ENCODE results near the gene RNF34.

The RNF34 gene

DNA sequence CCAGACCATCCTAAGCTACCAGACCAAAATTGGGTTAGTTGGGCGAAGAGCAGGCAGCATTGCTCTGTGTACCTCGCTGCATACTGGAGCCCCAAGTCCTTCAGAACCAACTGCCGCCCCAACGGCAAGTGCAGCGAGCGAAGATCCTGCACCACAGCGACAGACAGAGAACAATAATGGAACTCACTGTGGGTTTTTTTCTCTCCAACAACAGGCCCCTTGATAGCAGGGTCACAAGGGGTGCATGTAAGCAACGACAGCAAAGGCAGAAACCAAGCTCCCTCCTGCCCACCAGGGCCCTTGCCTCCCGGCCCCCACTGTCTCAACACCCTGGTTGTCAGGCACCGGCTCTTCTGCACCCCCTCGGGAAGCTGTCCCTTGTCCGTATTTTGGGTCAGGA lies 39.0 kb downstream of the RNF34 start:
- DNase-seq (ENCODE audit: low spot score) = no peak

DNA sequence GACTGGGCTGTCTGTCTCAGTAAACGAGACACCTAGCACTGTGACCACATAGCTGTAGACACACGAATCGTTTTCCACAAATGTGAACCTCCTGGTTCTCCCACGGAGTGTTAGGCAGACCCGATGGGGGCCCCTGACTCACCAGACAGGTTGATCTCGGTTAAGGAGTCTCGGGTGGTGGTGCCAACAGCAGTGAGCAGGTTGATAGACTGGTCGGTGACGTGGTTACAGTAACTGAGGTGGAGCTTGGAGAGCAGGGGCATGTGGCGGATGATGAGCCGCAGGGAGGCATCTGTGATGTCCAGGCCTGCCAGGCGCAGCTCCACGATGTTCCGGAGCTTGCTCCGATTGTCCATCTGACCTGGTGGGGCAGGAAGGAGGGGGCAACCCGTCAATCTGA lies 39.8 kb downstream of the RNF34 start:
- DNase-seq (ENCODE audit: low spot score) = no peak

- no peak for DNase-seq (ENCODE audit: low spot score)
Measured at GRCh38 chr12:121440768-121441167, 40.9 kb downstream of the RNF34 start.

- DNase-seq (ENCODE audit: low spot score) = no peak
Measured at GRCh38 chr12:121441555-121441954, 41.6 kb downstream of the RNF34 start.

DNA sequence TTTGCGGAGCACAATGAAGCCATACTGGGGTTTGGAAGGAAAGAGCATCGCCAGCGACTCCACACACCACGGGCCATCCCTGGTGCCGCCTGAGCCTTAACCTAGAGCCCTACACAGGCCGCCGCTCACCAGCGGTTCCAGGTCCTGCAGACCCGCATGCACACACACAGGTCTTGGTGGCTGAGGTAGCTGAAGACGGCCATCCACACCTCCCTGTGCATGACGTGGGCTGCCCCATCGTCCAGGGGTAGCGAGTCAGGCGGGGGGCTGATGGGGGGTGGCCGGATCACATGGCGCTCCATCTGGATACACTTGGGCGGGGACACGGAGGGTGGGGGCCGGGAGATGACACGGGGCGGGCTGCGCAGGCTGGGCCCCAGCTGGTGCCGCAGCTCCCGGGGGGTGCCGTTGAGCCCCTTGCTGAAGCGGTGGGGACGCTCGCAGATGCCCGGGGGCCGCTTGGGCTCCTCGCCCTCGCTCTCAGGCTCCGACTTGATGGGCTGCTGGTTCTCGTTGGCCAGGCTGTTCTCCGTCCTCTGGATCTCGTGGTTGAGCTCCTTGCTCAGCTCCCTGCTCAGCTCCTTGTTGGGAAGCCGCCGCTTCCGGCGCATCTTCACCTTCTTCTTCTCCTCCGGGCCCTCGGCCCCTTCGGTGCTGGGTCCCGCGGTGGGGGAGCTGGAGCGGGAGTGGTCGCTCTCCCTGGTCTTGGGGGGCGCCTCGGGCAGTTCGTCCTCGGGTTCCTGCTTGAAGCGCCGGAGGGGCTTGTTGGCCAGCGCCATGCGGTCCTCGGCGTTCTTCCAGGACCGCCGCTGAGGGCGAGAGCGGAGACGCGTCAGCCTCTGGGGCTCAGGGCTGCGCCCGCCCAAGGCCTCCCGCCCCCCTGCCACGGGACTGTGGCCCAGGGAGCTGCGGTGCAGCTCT lies 42.4 kb downstream of the RNF34 start:
- no peak for DNase-seq (ENCODE audit: low spot score)

DNA sequence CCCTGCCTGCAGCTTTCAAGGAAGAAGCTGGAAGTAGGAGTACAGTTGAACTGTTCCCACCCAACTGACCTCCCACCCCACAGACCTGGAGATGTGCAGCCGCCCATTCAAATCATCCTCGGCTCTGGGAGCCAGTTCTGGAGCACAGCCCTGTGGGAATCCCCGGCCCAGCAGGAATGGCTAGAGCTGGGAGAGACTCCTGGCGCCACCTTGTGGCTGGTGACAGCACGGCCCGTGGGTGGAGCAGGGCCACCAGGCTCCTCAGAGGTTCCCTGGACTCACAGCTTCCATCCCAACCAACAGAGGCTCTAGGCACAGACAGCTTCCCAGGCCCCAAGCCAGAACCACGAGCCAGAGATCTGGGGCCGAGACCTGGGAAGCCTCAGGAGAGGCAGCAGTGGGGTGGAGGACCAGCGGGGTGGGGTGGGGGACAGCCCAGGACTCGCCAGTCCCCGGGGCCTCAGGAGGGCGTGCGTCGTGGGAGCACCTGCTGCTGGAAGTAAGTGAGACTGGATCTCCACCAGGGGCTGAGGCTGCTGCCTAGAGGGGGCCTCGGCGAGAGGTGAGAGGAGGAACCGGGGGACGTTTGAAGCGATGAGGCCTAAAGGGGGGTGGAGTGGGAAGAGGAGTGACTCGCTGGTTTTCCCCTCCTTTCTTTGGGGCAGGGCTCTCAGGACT lies 43.4 kb downstream of the RNF34 start:
- peak; percentile 97 for DNase-seq (ENCODE audit: low spot score)

- DNase-seq (ENCODE audit: low spot score) = peak; percentile 44
Measured at GRCh38 chr12:121443911-121444841, 44.3 kb downstream of the RNF34 start.

- no peak for DNase-seq (ENCODE audit: low spot score)
Measured at GRCh38 chr12:121444842-121445202, 44.9 kb downstream of the RNF34 start.

GRCh38 chr12:121446750-121447149 lies 46.8 kb downstream of the RNF34 start:
- DNase-seq (ENCODE audit: low spot score) = no peak

DNA sequence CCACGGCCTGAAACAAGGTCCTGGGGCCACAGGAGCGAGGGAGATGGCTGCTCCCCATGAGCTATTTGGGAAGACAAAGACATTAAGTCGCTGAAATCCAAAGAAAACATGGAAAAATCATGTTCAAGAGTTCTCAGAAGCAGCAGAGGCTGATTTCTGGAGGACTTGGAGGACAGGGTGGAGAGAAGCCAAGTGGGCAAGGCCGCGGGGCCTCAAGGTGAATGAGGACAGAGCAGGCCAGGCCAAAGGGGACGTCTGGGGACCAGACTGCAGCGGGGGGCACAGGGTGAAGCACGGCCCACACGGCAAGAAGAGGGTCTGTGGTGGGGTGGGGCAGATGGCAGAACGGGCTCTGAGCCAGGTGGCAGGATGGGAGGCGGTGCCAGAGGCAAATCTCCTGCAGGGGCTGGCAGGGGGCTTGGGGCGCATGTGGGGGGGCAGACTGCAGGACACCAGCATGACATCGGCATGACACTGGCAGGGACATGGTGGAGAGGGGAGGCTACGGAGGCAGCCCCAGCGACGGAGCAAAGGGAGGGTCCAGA lies 48.9 kb downstream of the RNF34 start:
- no peak for DNase-seq (ENCODE audit: low spot score)

- DNase-seq (ENCODE audit: low spot score) = peak; percentile 50
Measured at GRCh38 chr12:121451961-121452339, 52.0 kb downstream of the RNF34 start.

GRCh38 chr12:121452340-121452984 lies 52.5 kb downstream of the RNF34 start:
- peak; percentile 77 for DNase-seq (ENCODE audit: low spot score)

GRCh38 chr12:121452985-121453360 lies 53.1 kb downstream of the RNF34 start:
- no peak for DNase-seq (ENCODE audit: low spot score)

GRCh38 chr12:121453629-121454028 lies 53.7 kb downstream of the RNF34 start:
- no peak for DNase-seq (ENCODE audit: low spot score)

GRCh38 chr12:121454921-121455320 lies 55.0 kb downstream of the RNF34 start:
- no peak for DNase-seq (ENCODE audit: low spot score)

- DNase-seq (ENCODE audit: low spot score) = no peak
Measured at GRCh38 chr12:121455766-121456420, 56.0 kb downstream of the RNF34 start.

DNA sequence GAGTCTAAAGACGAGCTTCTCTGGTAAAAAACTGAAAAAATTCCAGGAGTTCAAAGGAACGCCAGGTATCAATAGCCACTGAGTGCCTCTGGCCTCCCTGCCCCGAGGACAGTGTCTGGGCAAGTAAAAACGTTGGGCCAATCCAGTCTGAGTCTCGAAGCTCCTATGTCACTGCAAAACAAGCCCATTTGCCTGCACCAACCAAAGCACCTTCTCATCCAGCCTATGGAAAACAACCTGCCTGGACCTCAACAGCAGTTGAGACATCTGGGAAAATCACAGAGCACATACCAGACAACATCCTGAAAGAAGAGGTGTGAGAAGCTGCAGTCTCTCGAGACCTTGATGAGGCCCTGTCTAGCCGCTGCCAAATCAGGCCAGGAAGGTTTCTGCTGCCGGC lies 56.6 kb downstream of the RNF34 start:
- DNase-seq (ENCODE audit: low spot score) = no peak

GRCh38 chr12:121461048-121461447 lies 61.1 kb downstream of the RNF34 start:
- no peak for DNase-seq (ENCODE audit: low spot score)

DNA sequence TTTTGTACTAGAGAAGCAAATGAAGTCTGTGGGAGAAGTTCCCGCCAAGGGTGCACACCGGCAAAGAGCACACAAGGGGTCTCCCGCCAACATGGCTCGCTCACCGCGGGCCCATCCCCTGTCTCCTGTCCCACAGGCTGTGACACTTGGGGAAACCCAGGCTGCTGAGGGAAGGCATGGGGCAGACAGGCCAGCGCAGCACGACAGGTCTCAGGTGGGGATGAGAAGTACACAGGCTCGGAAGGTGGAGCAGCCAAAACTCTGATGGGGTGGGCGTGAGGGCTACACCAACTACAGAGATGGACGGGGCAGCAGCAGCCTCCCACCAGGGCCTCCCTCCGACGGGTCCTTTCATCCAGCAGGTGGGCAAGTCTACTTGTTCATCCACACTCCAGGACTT lies 64.4 kb downstream of the RNF34 start:
- DNase-seq (ENCODE audit: low spot score) = no peak

GRCh38 chr12:121465921-121466793 lies 66.2 kb downstream of the RNF34 start:
- DNase-seq (ENCODE audit: low spot score) = peak; percentile 64
